OCI-LY7 (cell line): ENCODE measurements around the gene TRNAU1AP. TPM values are rescaled to one million over a fixed set of nuclear protein-coding genes. Genes with fewer than 3 reads are reported as not detected.
A peak's percentile ranks its signal among the peaks of the same experiment; 100 is the strongest.

Experiments
- BruUV-seq: library from RNA; stranded (reverse); fragments of 400-500 nt; replicated peaks from 2 replicates; lab custom pipeline; 2021; lab: Mats Ljungman, UMichigan
- CTCF ChIA-PET: fragments of 300-600 bp; sonication (Branson Sonifier 250); formaldehyde crosslinking; loops from one replicate; lab custom pipeline; 2022; ENCODE audit warnings: antibody characterized with exemption; ENCODE audit not compliant: unreplicated experiment; lab: Charles Lee
- POLR2A ChIA-PET: fragments of 300-600 bp; sonication (Branson Sonifier 250); formaldehyde crosslinking; loops from one replicate; lab custom pipeline; 2022; ENCODE audit warnings: antibody characterized with exemption; lab: Charles Lee
- DNase-seq: peaks from one replicate; pipeline ENCODE4 v3.0.0-alpha.2; 2015; ENCODE audit warnings: low spot score
- H2AFZ ChIP-seq: fragments of 200-600 bp; sonication (generic), shearing (Covaris generic); 2 replicates; pipeline ENCODE4 v1.6.1; 2014; ENCODE audit warnings: mild to moderate bottlenecking, antibody characterized with exemption, low read length, moderate library complexity
- H3K27ac ChIP-seq: fragments of 200-600 bp; sonication (generic); 2 replicates; pipeline ENCODE4 v1.5.1; 2014; ENCODE audit warnings: mixed run types, low read depth, mild to moderate bottlenecking, moderate library complexity, low read length, inconsistent platforms; ENCODE audit not compliant: poor library complexity, severe bottlenecking
- H3K36me3 ChIP-seq: fragments of 200-600 bp; sonication (generic); 2 replicates; pipeline ENCODE4 v1.6.1; 2014; ENCODE audit warnings: mild to moderate bottlenecking, antibody characterized with exemption, low read length, moderate library complexity, mixed read lengths; ENCODE audit not compliant: insufficient read depth
- H3K4me1 ChIP-seq: fragments of 200-600 bp; sonication (generic); 2 replicates; pipeline ENCODE4 v1.5.1; 2014; ENCODE audit warnings: mild to moderate bottlenecking, low read length; ENCODE audit not compliant: insufficient read depth, poor library complexity, severe bottlenecking
- H3K4me2 ChIP-seq: fragments of 200-600 bp; sonication (generic); 2 replicates; pipeline ENCODE4 v1.6.1; 2014; ENCODE audit warnings: mild to moderate bottlenecking, low read length
- H3K4me3 ChIP-seq: fragments of 200-600 bp; sonication (generic); 2 replicates; pipeline ENCODE4 v1.5.1; 2014; ENCODE audit warnings: mild to moderate bottlenecking, low read depth, low read length; ENCODE audit not compliant: poor library complexity, severe bottlenecking
- H3K79me2 ChIP-seq: fragments of 200-600 bp; sonication (generic); 2 replicates; pipeline ENCODE4 v1.6.1; 2016; ENCODE audit warnings: low read depth, mild to moderate bottlenecking, low read length, moderate library complexity, mixed read lengths; ENCODE audit not compliant: insufficient read depth
- H3K9me2 ChIP-seq: fragments of 200-600 bp; sonication (generic); 2 replicates; pipeline ENCODE4 v1.6.1; 2016; ENCODE audit warnings: mild to moderate bottlenecking, low read length, mixed read lengths; ENCODE audit not compliant: insufficient read depth
- H3K9me3 ChIP-seq: fragments of 200-600 bp; sonication (generic); 2 replicates; pipeline ENCODE4 v1.6.1; 2014; ENCODE audit warnings: mild to moderate bottlenecking, mixed run types, low read length, mixed read lengths
- H4K20me1 ChIP-seq: fragments of 200-600 bp; sonication (generic); 2 replicates; pipeline ENCODE4 v1.6.1; 2014; ENCODE audit warnings: mild to moderate bottlenecking, antibody characterized with exemption, low read length, moderate library complexity, mixed read lengths; ENCODE audit not compliant: insufficient read depth
- EZH2phosphoT487 ChIP-seq: fragments of 200-600 bp; sonication (generic); IDR thresholded peaks from 2 replicates; pipeline ENCODE4 v1.6.1; 2018; ENCODE audit warnings: low read depth, borderline replicate concordance, mild to moderate bottlenecking, mixed run types, antibody characterized with exemption, low read length, moderate library complexity, mixed read lengths
- intact Hi-C: fragments of 100-400 bp; cut with micrococcal nuclease; formaldehyde crosslinking; loops from one replicate; pipeline ENCODE4 v1.10.0; 2022; ENCODE audit not compliant: unreplicated experiment
- total RNA-seq, 2 experiments: library from RNA; depleted of rRNA in 1 of 2; stranded (reverse); fragments of >200 nt in 1 of 2; shearing (Covaris generic) in 1 of 2; gene quantifications; 2 replicates each; pipeline ENCODE4 v1.2.3, GENCODE V29; 2014 to 2022
- TF ChIP-seq, protein P1 (sequence below): fragments of 200-600 bp; sonication (generic); conservative IDR thresholded peaks from 2 replicates; pipeline ENCODE4 v1.5.1; 2014; ENCODE audit warnings: mild to moderate bottlenecking, antibody characterized with exemption, low read length, moderate library complexity, mixed read lengths

TRNAU1AP gene
- total RNA-seq, 2 experiments from 2014 or later, result 30.6 to 41.8 TPM

DNA sequence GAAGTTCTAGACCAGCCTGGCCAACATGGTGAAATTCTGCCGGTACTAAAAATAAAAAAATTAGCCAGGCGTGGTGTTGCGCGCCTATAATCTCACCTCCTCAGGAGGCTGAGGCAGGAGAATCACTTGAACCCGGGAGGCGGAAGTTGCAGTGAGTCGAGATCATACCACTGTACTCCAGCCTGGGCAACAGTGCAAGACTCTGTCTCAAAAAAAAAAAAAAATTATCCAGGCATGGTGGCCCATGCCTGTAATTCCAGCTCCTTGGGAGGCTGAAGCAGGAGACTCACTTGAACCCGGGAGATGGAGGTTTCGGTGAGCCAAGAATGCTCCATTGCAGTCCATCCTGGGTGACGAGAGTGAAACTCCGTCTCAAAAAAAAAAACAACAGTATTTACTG lies 20.7 kb downstream of the TRNAU1AP start:
- ChIA-PET POLR2A (no interaction called here), CTCF (no interaction called here)
- peaks cover 64% of the 10 kb centered on the region for H3K36me3 ChIP-seq

DNA sequence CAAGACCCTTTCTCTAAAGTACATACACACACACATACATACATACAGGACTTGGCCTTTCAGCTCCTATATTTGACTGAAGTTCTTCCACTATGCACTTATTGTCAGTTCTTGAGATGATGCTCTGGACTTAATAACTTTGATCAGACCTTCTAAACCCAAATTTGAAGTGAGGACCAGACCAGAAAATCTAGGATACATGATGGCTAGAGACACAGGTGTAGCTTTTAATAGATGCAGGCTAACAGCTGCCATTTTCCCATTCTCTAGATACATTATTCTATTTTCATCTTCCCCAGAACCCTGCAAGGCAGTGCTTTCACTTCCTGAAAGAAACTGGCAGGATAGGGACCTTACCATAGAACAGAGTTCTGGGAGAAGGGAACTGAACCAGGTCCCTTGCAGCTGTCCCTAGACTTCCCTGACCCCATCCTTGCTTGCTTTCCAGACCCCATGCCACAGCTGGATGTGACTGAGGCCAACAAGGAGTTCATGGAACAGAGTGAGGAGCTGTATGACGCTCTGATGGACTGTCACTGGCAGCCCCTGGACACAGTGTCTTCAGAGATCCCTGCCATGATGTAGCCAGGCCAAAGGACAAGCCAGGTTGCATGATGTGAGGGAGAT lies 24.3 kb downstream of the TRNAU1AP start:
- no TSS peak for BruUV-seq
- intact Hi-C loops, result no loop called here
- H3K9me3 ChIP-seq, result no peaks in the 10 kb centered on the region
- no peaks in the 10 kb centered on the region for H3K9me2 ChIP-seq
- peaks cover 24% of the 10 kb centered on the region for H4K20me1 ChIP-seq
- POLR2A ChIA-PET, result interaction anchor here (0.8 to 1.4 kb wide), 2 partner anchors 16 to 161 kb away, joined by 3 to 4 read pairs; no protein-coding TSS in a partner anchor
- H3K4me3 ChIP-seq, result no peak overlapping the region
- H2AFZ ChIP-seq, result no peak overlapping the region
- peaks cover 35% of the 10 kb centered on the region for H3K79me2 ChIP-seq
- H3K36me3 ChIP-seq, result peaks cover 70% of the 10 kb centered on the region
- no peak overlapping the region for H3K4me2 ChIP-seq
- H3K27ac ChIP-seq, result peak overlapping the region; percentile 85
- CTCF ChIA-PET, result no interaction called here
- H3K4me1 ChIP-seq, result peaks cover 30% of the 10 kb centered on the region
- DNase-seq, result peak; percentile 30
- no peak for TF ChIP-seq EZH2phosphoT487
- TF ChIP-seq, protein P1, sequence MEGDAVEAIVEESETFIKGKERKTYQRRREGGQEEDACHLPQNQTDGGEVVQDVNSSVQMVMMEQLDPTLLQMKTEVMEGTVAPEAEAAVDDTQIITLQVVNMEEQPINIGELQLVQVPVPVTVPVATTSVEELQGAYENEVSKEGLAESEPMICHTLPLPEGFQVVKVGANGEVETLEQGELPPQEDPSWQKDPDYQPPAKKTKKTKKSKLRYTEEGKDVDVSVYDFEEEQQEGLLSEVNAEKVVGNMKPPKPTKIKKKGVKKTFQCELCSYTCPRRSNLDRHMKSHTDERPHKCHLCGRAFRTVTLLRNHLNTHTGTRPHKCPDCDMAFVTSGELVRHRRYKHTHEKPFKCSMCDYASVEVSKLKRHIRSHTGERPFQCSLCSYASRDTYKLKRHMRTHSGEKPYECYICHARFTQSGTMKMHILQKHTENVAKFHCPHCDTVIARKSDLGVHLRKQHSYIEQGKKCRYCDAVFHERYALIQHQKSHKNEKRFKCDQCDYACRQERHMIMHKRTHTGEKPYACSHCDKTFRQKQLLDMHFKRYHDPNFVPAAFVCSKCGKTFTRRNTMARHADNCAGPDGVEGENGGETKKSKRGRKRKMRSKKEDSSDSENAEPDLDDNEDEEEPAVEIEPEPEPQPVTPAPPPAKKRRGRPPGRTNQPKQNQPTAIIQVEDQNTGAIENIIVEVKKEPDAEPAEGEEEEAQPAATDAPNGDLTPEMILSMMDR, result no peak

More for the DNA sequence above, 20.7 kb downstream of the TRNAU1AP start:
- intact Hi-C loops, result no loop called here
- Histone ChIP-seq H3K4me1 (peaks cover 16% of the 10 kb centered on the region), H2AFZ (no peak overlapping the region), H3K9me2 (no peaks in the 10 kb centered on the region), H3K9me3 (no peaks in the 10 kb centered on the region), H4K20me1 (no peaks in the 10 kb centered on the region), H3K27ac (no peak overlapping the region), H3K4me3 (no peak overlapping the region), H3K4me2 (no peak overlapping the region), H3K79me2 (0 out of 2 replicates have a peak, but pooled peaks cover under 1% of the 10 kb centered on the region)
- no peak for DNase-seq
- no TSS peak for BruUV-seq
- TF ChIP-seq, protein P1, result no peak
- TF ChIP-seq EZH2phosphoT487, result no peak
